GM23248 (cell line): Measurements from ENCODE around the gene PYGB. TPM values are rescaled to one million over a fixed set of nuclear protein-coding genes. Genes with fewer than 3 reads are reported as not detected.

Experiments
- DNase-seq: peaks from one replicate; pipeline ENCODE4 v3.0.0-alpha.2; 2015
- H2AFZ ChIP-seq: fragments of 200-600 bp; sonication (generic); 2 replicates; pipeline ENCODE4 v1.6.1; 2016; ENCODE audit warnings: antibody characterized with exemption
- H3F3A ChIP-seq: fragments of 200-600 bp; sonication (generic); 2 replicates; pipeline ENCODE4 v1.6.1; 2016; ENCODE audit warnings: mild to moderate bottlenecking, antibody characterized with exemption, mixed run types; ENCODE audit not compliant: insufficient read depth
- H3K27ac ChIP-seq: fragments of 200-600 bp; sonication (generic); 2 replicates; pipeline ENCODE4 v1.5.1; 2016; ENCODE audit warnings: mild to moderate bottlenecking
- H3K27me3 ChIP-seq: fragments of 200-600 bp; sonication (generic); replicated peaks from 2 replicates; pipeline ENCODE4 v1.6.1; 2016; ENCODE audit warnings: mild to moderate bottlenecking; ENCODE audit not compliant: insufficient read depth
- H3K36me3 ChIP-seq: fragments of 200-600 bp; sonication (generic); 2 replicates; pipeline ENCODE4 v1.6.1; 2016; ENCODE audit warnings: low read depth, mild to moderate bottlenecking
- H3K4me1 ChIP-seq: fragments of 200-600 bp; sonication (generic); 2 replicates; pipeline ENCODE4 v1.6.1; 2016; ENCODE audit warnings: mild to moderate bottlenecking; ENCODE audit not compliant: insufficient read depth
- H3K4me2 ChIP-seq: fragments of 200-600 bp; sonication (generic); one replicate; pipeline ENCODE4 v1.6.1; 2016; ENCODE audit warnings: mild to moderate bottlenecking; ENCODE audit not compliant: unreplicated experiment
- H3K4me3 ChIP-seq: fragments of 200-600 bp; sonication (generic); 2 replicates; pipeline ENCODE4 v1.5.1; 2016; ENCODE audit warnings: mild to moderate bottlenecking
- H3K79me2 ChIP-seq: fragments of 200-600 bp; sonication (generic); 2 replicates; pipeline ENCODE4 v1.6.1; 2016; ENCODE audit warnings: mild to moderate bottlenecking; ENCODE audit not compliant: insufficient read depth
- H3K9ac ChIP-seq: fragments of 200-600 bp; sonication (generic); 2 replicates; pipeline ENCODE4 v1.6.1; 2016; ENCODE audit warnings: mild to moderate bottlenecking
- H3K9me2 ChIP-seq: fragments of 200-600 bp; sonication (generic); 2 replicates; pipeline ENCODE4 v1.6.1; 2016; ENCODE audit warnings: mixed run types, mild to moderate bottlenecking, moderate library complexity; ENCODE audit not compliant: insufficient read depth
- H3K9me3 ChIP-seq: fragments of 200-600 bp; sonication (generic); one replicate; pipeline ENCODE4 v1.6.1; 2017; ENCODE audit warnings: low read depth
- H4K20me1 ChIP-seq: fragments of 200-600 bp; sonication (generic); 2 replicates; pipeline ENCODE4 v1.6.0; 2016; ENCODE audit not compliant: insufficient read depth
- EZH2 ChIP-seq: fragments of 200-600 bp; sonication (generic); IDR thresholded peaks from 2 replicates; pipeline ENCODE4 v1.6.1; 2018; ENCODE audit warnings: antibody characterized with exemption, mild to moderate bottlenecking; ENCODE audit not compliant: insufficient read depth, poor library complexity, severe bottlenecking
- EZH2phosphoT487 ChIP-seq: fragments of 200-600 bp; sonication (generic); IDR thresholded peaks from 2 replicates; pipeline ENCODE4 v1.6.1; 2018; ENCODE audit warnings: antibody characterized with exemption, moderate library complexity, mild to moderate bottlenecking, low read depth; ENCODE audit not compliant: insufficient read depth
- WGBS, 2 experiments: methylation state at CpG; one replicate each; pipeline ENCODE4 v1.1.6; 2015 to 2017; ENCODE audit warnings: low lambda C conversion rate in 2 of 2, low coverage in 1 of 2; ENCODE audit errors: missing lambda C conversion rate in 2 of 2; 5-methylcytosine and 5-hydroxymethylcytosine counted together
- in situ Hi-C: fragments of 300-500 bp; cut with MboI; formaldehyde crosslinking; loops from 2 replicates; pipeline ENCODE4 v1.15.0; 2020
- polyA plus RNA-seq: library from polyadenylated mRNA; unstranded; fragments of >200 nt; fragmentation: Nextera tagmentation; extraction: Ambion mirVana; gene quantifications from 2 replicates; pipeline ENCODE4 v1.2.1, GENCODE V29; 2016
- total RNA-seq: library from RNA; depleted of rRNA; stranded (reverse); fragments of >200 nt; shearing (Covaris generic); gene quantifications from 2 replicates; pipeline ENCODE4 v1.2.3, GENCODE V29; 2014

The PYGB gene
- total and polyA plus RNA-seq, 2 experiments from 2014 or later, result 74.1 to 116 TPM

GRCh38 chr20:25283221-25283951 lies 35.5 kb downstream of the PYGB start:
- TF ChIP-seq EZH2, result no peak
- Histone ChIP-seq H3K9ac (no peak overlapping the region), H3F3A (no peaks in the 10 kb centered on the region), H2AFZ (no peak overlapping the region), H3K27ac (no peak overlapping the region), H3K4me2 (no peak overlapping the region), H3K79me2 (no peaks in the 10 kb centered on the region), H3K27me3 (no peaks in the 10 kb centered on the region), H3K4me1 (no peaks in the 10 kb centered on the region), H3K4me3 (no peak overlapping the region), H3K9me3 (no peaks in the 10 kb centered on the region), H3K36me3 (no peaks in the 10 kb centered on the region; the same call in 1 of the 2 replicates), H4K20me1 (no peaks in the 10 kb centered on the region), H3K9me2 (no peaks in the 10 kb centered on the region)
- DNase-seq, result no peak
- in situ Hi-C loops, result no loop called here
- 87 to 88% methylated on average over 13 to 24 of the region's 24 CpGs for WGBS, 2 experiments

- in situ Hi-C loops, result no loop called here
- H3K36me3 ChIP-seq, result no peaks in the 10 kb centered on the region; the same call in 1 of the 2 replicates
- 90 to 91% methylated on average over 17 of the region's 17 CpGs for WGBS, 2 experiments
These were observed 36.3 kb downstream of the PYGB start for GRCh38 chr20:25284131-25284601.

GRCh38 chr20:25285091-25285647 lies 37.3 kb downstream of the PYGB start:
- in situ Hi-C loops, result no loop called here
- Histone ChIP-seq H3K27me3 (no peaks in the 10 kb centered on the region), H3K27ac (no peak overlapping the region), H4K20me1 (no peaks in the 10 kb centered on the region), H3K36me3 (no peaks in the 10 kb centered on the region; the same call in 1 of the 2 replicates), H2AFZ (no peak overlapping the region), H3K4me2 (no peak overlapping the region), H3K4me3 (no peak overlapping the region), H3F3A (no peaks in the 10 kb centered on the region), H3K9me3 (no peaks in the 10 kb centered on the region), H3K9ac (no peak overlapping the region), H3K9me2 (no peaks in the 10 kb centered on the region), H3K79me2 (no peaks in the 10 kb centered on the region), H3K4me1 (no peaks in the 10 kb centered on the region)
- TF ChIP-seq EZH2, result no peak
- 79 to 81% methylated on average over 18 to 26 of the region's 26 CpGs for WGBS, 2 experiments
- no peak for DNase-seq

More at GRCh38 chr20:25284131-25284601, 36.3 kb downstream of the PYGB start:
- Histone ChIP-seq H3K9me2 (no peaks in the 10 kb centered on the region), H4K20me1 (no peaks in the 10 kb centered on the region), H3F3A (no peaks in the 10 kb centered on the region), H3K4me1 (no peaks in the 10 kb centered on the region), H3K4me2 (no peak overlapping the region), H3K9me3 (no peaks in the 10 kb centered on the region), H3K79me2 (no peaks in the 10 kb centered on the region), H3K9ac (no peak overlapping the region), H3K27ac (no peak overlapping the region), H2AFZ (no peak overlapping the region), H3K27me3 (no peaks in the 10 kb centered on the region), H3K4me3 (no peak overlapping the region)
- TF ChIP-seq EZH2phosphoT487, result no peak
- no peak for TF ChIP-seq EZH2
- no peak for DNase-seq

- H3F3A ChIP-seq, result no peaks in the 10 kb centered on the region
- no peak overlapping the region for H3K4me2 ChIP-seq
- TF ChIP-seq EZH2phosphoT487, result no peak
- TF ChIP-seq EZH2, result no peak
- H3K9me3 ChIP-seq, result no peaks in the 10 kb centered on the region
- H3K9ac ChIP-seq, result no peak overlapping the region
- H2AFZ ChIP-seq, result no peak overlapping the region
- H3K9me2 ChIP-seq, result no peaks in the 10 kb centered on the region
- in situ Hi-C loops, result no loop called here
- DNase-seq, result no peak
- no peak overlapping the region for H3K4me3 ChIP-seq
- H4K20me1 ChIP-seq, result no peaks in the 10 kb centered on the region
- WGBS, 2 experiments, result 85 to 86% methylated on average over 23 of the region's 24 CpGs
- H3K27me3 ChIP-seq, result no peaks in the 10 kb centered on the region
- H3K4me1 ChIP-seq, result no peaks in the 10 kb centered on the region
- H3K79me2 ChIP-seq, result no peaks in the 10 kb centered on the region
- H3K27ac ChIP-seq, result no peak overlapping the region
- no peaks in the 10 kb centered on the region; the same call in 1 of the 2 replicates for H3K36me3 ChIP-seq
These were observed 38.2 kb downstream of the PYGB start for GRCh38 chr20:25285856-25286798.
